Esophagus (tissue), 2 donors: Measurements from ENCODE around the gene MRPS26. TPM values are rescaled to one million over a fixed set of nuclear protein-coding genes. Genes with fewer than 3 reads are reported as not detected.
"Not testable (repeated sequence)": the region's sequence is repeated elsewhere in the genome, so short reads cannot be mapped to it uniquely, and the experiment has no call there.

Source experiments
- H3K27ac ChIP-seq, 2 donors: one replicate each; pipeline ENCODE4 v1.5.1; 2013; ENCODE audit warnings: low read depth in 2 of 2, mild to moderate bottlenecking in 2 of 2, inconsistent platforms in 1 of 2, low read length in 1 of 2, moderate library complexity in 1 of 2
- H3K27me3 ChIP-seq, 2 donors: one replicate each; pipeline ENCODE4 v1.6.1; 2013; ENCODE audit warnings: low read length in 2 of 2, control low read depth in 1 of 2, mild to moderate bottlenecking in 1 of 2; ENCODE audit not compliant: insufficient read depth in 2 of 2, control insufficient read depth in 1 of 2
- H3K36me3 ChIP-seq, 2 donors: one replicate each; pipeline ENCODE4 v1.6.1; 2013; ENCODE audit warnings: low read length in 1 of 2; ENCODE audit not compliant: control insufficient read depth in 2 of 2, insufficient read depth in 2 of 2
- H3K4me1 ChIP-seq, 2 donors: one replicate each; pipeline ENCODE4 v1.6.1; 2013; ENCODE audit warnings: low read length in 1 of 2; ENCODE audit not compliant: control insufficient read depth in 2 of 2, insufficient read depth in 2 of 2
- H3K4me3 ChIP-seq, 2 donors: one replicate each; pipeline ENCODE4 v1.5.1; 2013; ENCODE audit warnings: low read length in 2 of 2, mild to moderate bottlenecking in 2 of 2, low read depth in 1 of 2, moderate library complexity in 1 of 2
- H3K9me3 ChIP-seq, 2 donors: one replicate each; pipeline ENCODE4 v1.6.1; 2013; ENCODE audit warnings: mild to moderate bottlenecking in 2 of 2, low read depth in 1 of 2, low read length in 1 of 2, moderate library complexity in 1 of 2; ENCODE audit not compliant: control insufficient read depth in 2 of 2, insufficient read depth in 1 of 2
- WGBS, 2 donors: extraction: QIAGEN DNeasy Blood & Tissue Kit; methylation state at CpG; one replicate each; pipeline ENCODE4 v1.1.7; 2013; 5-methylcytosine and 5-hydroxymethylcytosine counted together
- polyA plus RNA-seq, 2 donors: library from polyadenylated mRNA; stranded (reverse); fragments of 200-250 nt; gene quantifications; one replicate each; pipeline ENCODE4 v1.2.3, GENCODE V29; 2013
- donor health status: healthy with polysubstance abuse.
- donor health status: Bipolar disorder and iron deficiency.

MRPS26 gene
- polyA plus RNA-seq, 2 donors, result 57.2 to 67.1 TPM

GRCh38 chr20:3047486-3048419 is 1.9 kb downstream of the MRPS26 start:
- Histone ChIP-seq H3K27me3 (no peaks in the 10 kb centered on the region), H3K27ac (no peak overlapping the region), H3K9me3 (no peaks in the 10 kb centered on the region), H3K4me3 (no peak overlapping the region), H3K36me3 (peaks cover 0 to 13% of the 10 kb centered on the region in 2 donors), H3K4me1 (peaks cover 0 to 4% of the 10 kb centered on the region in 2 donors)
- whole genome bisulfite sequencing, 2 donors, result 83 to 84% methylated on average over 14 of the region's 14 CpGs

- H3K9me3 ChIP-seq, result no peaks in the 10 kb centered on the region
- no peak overlapping the region for H3K4me3 ChIP-seq
- no peaks in the 10 kb centered on the region for H3K4me1 ChIP-seq
- H3K27me3 ChIP-seq, result no peaks in the 10 kb centered on the region
- WGBS, 2 donors, result 54% methylated on average over 7 of the region's 7 CpGs
- no peak overlapping the region for H3K27ac ChIP-seq
- H3K36me3 ChIP-seq, result peaks cover 0 to 13% of the 10 kb centered on the region in 2 donors
Observed at GRCh38 chr20:3051385-3052019, 5.7 kb downstream of the MRPS26 start.

GRCh38 chr20:3059489-3059888 is 13.6 kb downstream of the MRPS26 start:
- Histone ChIP-seq H3K36me3 (no peaks in the 10 kb centered on the region), H3K27ac (no peak overlapping the region), H3K27me3 (no peaks in the 10 kb centered on the region), H3K4me1 (no peaks in the 10 kb centered on the region), H3K9me3 (no peaks in the 10 kb centered on the region), H3K4me3 (no peak overlapping the region)
- WGBS, 2 donors, result 91 to 94% methylated on average over 3 of the region's 3 CpGs

GRCh38 chr20:3064119-3064518 is 18.3 kb downstream of the MRPS26 start:
- H3K27ac ChIP-seq, H3K27me3 ChIP-seq, H3K4me1 ChIP-seq, H3K4me3 ChIP-seq, H3K36me3 ChIP-seq, H3K9me3 ChIP-seq: not testable (repeated sequence)
- 76 to 83% methylated on average over 6 of the region's 6 CpGs for whole genome bisulfite sequencing, 2 donors

- 77 to 84% methylated on average over 23 of the region's 23 CpGs for whole genome bisulfite sequencing, 2 donors
- no peak overlapping the region for H3K4me3 ChIP-seq
- H3K9me3 ChIP-seq, result no peaks in the 10 kb centered on the region
- no peaks in the 10 kb centered on the region for H3K27me3 ChIP-seq
- H3K4me1 ChIP-seq, result peaks cover 0 to 4% of the 10 kb centered on the region in 2 donors
- no peak overlapping the region for H3K27ac ChIP-seq
- no peaks in the 10 kb centered on the region for H3K36me3 ChIP-seq
Observed at GRCh38 chr20:3067139-3068014, 21.5 kb downstream of the MRPS26 start.

- H3K9me3 ChIP-seq, result no peaks in the 10 kb centered on the region
- peaks cover 0 to 4% of the 10 kb centered on the region in 2 donors for H3K4me1 ChIP-seq
- H3K27ac ChIP-seq, result no peak overlapping the region
- WGBS, 2 donors, result 56 to 70% methylated on average over 8 of the region's 8 CpGs
- H3K27me3 ChIP-seq, result no peaks in the 10 kb centered on the region
- H3K36me3 ChIP-seq, result no peaks in the 10 kb centered on the region
- H3K4me3 ChIP-seq, result no peak overlapping the region
Observed at GRCh38 chr20:3068075-3068474, 22.2 kb downstream of the MRPS26 start.

- no peak overlapping the region for H3K4me3 ChIP-seq
- H3K27ac ChIP-seq, result no peak overlapping the region
- no peaks in the 10 kb centered on the region for H3K36me3 ChIP-seq
- H3K9me3 ChIP-seq, result no peaks in the 10 kb centered on the region
- 82% methylated on average over 8 of the region's 8 CpGs for WGBS, 2 donors
- H3K27me3 ChIP-seq, result no peaks in the 10 kb centered on the region
- peaks cover 0 to 4% of the 10 kb centered on the region in 2 donors for H3K4me1 ChIP-seq
Observed at GRCh38 chr20:3068986-3069900, 23.4 kb downstream of the MRPS26 start.

- Histone ChIP-seq H3K27ac (no peak overlapping the region), H3K36me3 (no peaks in the 10 kb centered on the region), H3K4me1 (peaks cover 0 to 4% of the 10 kb centered on the region in 2 donors), H3K4me3 (no peak overlapping the region), H3K9me3 (no peaks in the 10 kb centered on the region), H3K27me3 (no peaks in the 10 kb centered on the region)
- WGBS, 2 donors, result 85 to 89% methylated on average over 4 of the region's 4 CpGs
Observed at GRCh38 chr20:3070725-3071124, 24.9 kb downstream of the MRPS26 start.
